Tibial artery (tissue), 4 donors: ENCODE measurements around the gene CNPY1.
"Not testable (repeated sequence)": the region's sequence is repeated elsewhere in the genome, so short reads cannot be mapped to it uniquely, and the experiment has no call there.

ENCODE experiments used
- DNase-seq, 2 donors: peaks; one replicate each; pipeline ENCODE4 v3.0.0-alpha.2; 2019
- H3K27ac ChIP-seq, 2 donors: fragments of 200-600 bp; sonication (generic) in 1 of 2; 1 replicate in 1 of 2; 2 replicates in 1 of 2; pipeline ENCODE4 v1.5.1; 2018 to 2019; ENCODE audit warnings: mild to moderate bottlenecking in 1 of 2
- H3K27me3 ChIP-seq, 2 donors: fragments of 200-600 bp; sonication (generic) in 1 of 2; one replicate each; pipeline versions ENCODE4 v1.5.1 to v1.6.0; 2016 to 2019
- H3K36me3 ChIP-seq, 3 donors: fragments of 200-600 bp; sonication (generic) in 2 of 3; one replicate each; pipeline ENCODE4 v1.5.1; 2016 to 2019; ENCODE audit warnings: mild to moderate bottlenecking in 2 of 3
- H3K4me1 ChIP-seq, 4 donors: fragments of 200-600 bp; sonication (generic) in 2 of 4; 1 replicate in 3 of 4; 2 replicates in 1 of 4; pipeline ENCODE4 v1.5.1; 2016 to 2019
- H3K4me3 ChIP-seq, 2 donors: fragments of 200-600 bp; sonication (generic) in 1 of 2; 1 replicate in 1 of 2; 2 replicates in 1 of 2; pipeline ENCODE4 v1.5.1; 2018 to 2019; ENCODE audit warnings: mild to moderate bottlenecking in 2 of 2
- H3K9me3 ChIP-seq, 3 donors: fragments of 200-600 bp; sonication (generic) in 1 of 3; one replicate each; pipeline ENCODE4 v1.5.1; 2016 to 2019
- CTCF ChIP-seq, 2 experiments: fragments of 200-600 bp in 1 of 2; fragments of 450-650 bp in 1 of 2; IDR thresholded peaks; one replicate each; pipeline ENCODE4 v1.5.1; 2017 to 2019; ENCODE audit warnings: antibody characterized with exemption in 2 of 2, mild to moderate bottlenecking in 1 of 2, moderate library complexity in 1 of 2
- intact Hi-C: fragments of 100-400 bp; cut with DNase I; formaldehyde crosslinking; loops from one replicate; pipeline ENCODE4 v1.15.0; 2023; ENCODE audit warnings: low total_unique reads

The CNPY1 gene

GRCh38 chr7:155523168-155523675 lies 23.1 kb downstream of the CNPY1 start:
- intact Hi-C loops = no loop called here
- Histone ChIP-seq H3K36me3 (no peaks in the 10 kb centered on the region), H3K4me1 (no peaks in the 10 kb centered on the region), H3K4me3 (no peak overlapping the region), H3K9me3 (no peaks in the 10 kb centered on the region), H3K27ac (no peak overlapping the region), H3K27me3 (peaks cover 0 to 58% of the 10 kb centered on the region in 2 donors)
- no peak for TF ChIP-seq CTCF (IDR thresholded peaks at IDR 0.05)
- DNase-seq = no peak

DNA sequence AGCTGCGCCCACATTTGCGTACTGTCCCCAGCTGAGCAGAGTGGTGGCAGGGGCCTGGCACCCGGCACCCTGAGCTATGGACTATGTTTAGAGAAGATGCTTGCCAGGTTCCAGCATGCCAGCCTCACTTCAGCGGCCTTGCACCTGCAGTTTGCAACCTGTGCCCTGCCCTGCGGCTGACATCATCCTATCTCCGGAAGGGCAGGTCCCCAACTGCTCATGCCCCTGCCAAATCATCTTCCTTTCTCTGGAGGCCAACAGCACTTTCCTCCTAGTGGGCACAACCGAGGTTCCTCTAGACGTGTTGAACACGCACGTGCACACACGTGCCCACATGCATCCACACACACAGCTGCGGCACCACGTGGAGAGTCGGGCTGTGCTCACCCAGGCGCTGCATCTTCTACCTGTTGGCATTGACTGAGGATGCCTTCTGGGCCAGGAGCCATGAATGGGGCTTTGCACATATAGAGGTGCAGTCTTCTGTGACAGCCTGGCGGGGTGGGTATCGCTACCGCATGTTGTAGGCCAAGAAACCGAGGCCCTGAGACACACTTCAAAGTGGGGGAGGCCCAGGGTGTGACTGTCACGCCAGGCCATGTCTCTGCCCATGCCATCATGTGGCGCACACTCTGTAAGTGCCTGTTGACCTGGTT lies 24.5 kb downstream of the CNPY1 start:
- TF ChIP-seq CTCF (IDR thresholded peaks at IDR 0.05) = no peak
- H3K4me1 ChIP-seq = no peaks in the 10 kb centered on the region
- H3K4me3 ChIP-seq = no peak overlapping the region
- H3K36me3 ChIP-seq = no peaks in the 10 kb centered on the region
- DNase-seq = no peak
- intact Hi-C loops = no loop called here
- H3K27ac ChIP-seq = no peak overlapping the region
- H3K27me3 ChIP-seq = peaks cover 0 to 61% of the 10 kb centered on the region in 2 donors
- no peaks in the 10 kb centered on the region for H3K9me3 ChIP-seq

DNA sequence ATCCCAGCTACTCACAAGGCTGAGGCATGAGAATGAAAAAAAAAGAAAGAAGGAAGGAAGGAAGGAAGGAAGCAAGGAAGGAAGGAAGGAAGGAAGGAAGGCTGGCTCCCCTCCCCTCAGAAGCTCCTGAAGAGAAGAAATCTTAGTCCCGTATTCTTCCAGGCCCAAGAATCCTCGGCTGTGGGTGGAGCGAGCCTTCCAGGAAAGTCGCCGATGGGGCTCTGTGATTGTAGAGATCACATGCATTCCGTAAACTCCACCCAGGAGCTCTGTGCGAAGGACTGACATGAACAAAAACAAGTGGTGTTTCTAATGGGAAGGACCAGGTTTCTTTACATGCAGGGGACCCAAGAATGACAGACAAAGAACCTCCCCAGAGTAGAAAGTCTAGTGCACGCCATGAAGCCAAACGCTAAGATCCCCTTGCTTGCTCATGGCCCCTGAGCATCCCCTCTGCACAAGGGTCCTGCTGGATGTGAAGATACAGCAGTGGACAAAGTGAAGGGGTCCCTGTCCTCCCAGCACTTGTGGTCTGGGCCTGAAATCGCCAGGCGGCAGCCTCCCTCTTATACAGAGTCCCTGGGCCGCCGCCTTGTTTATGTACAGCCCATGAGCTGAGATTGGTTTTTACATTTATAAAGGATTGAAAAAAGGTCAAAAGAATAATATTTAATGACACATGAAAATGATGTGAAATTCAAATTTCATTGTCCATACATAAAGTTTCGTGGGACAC lies 25.2 kb downstream of the CNPY1 start:
- intact Hi-C loops = no loop called here
- Histone ChIP-seq H3K27me3 (peaks cover 0 to 62% of the 10 kb centered on the region in 2 donors), H3K9me3 (no peaks in the 10 kb centered on the region), H3K4me1 (no peaks in the 10 kb centered on the region), H3K36me3 (no peaks in the 10 kb centered on the region), H3K4me3 (no peak overlapping the region), H3K27ac (no peak overlapping the region)
- no peak for TF ChIP-seq CTCF (IDR thresholded peaks at IDR 0.05)
- no peak for DNase-seq

- Histone ChIP-seq H3K27me3 (peaks cover 0 to 68% of the 10 kb centered on the region in 2 donors), H3K4me1 (no peaks in the 10 kb centered on the region), H3K36me3 (no peaks in the 10 kb centered on the region), H3K9me3 (no peaks in the 10 kb centered on the region), H3K27ac (no peak overlapping the region), H3K4me3 (no peak overlapping the region)
- DNase-seq = no peak
- intact Hi-C loops = no loop called here
- TF ChIP-seq CTCF (IDR thresholded peaks at IDR 0.05) = no peak
Observed at GRCh38 chr7:155520114-155520513, 26.2 kb downstream of the CNPY1 start.

DNA sequence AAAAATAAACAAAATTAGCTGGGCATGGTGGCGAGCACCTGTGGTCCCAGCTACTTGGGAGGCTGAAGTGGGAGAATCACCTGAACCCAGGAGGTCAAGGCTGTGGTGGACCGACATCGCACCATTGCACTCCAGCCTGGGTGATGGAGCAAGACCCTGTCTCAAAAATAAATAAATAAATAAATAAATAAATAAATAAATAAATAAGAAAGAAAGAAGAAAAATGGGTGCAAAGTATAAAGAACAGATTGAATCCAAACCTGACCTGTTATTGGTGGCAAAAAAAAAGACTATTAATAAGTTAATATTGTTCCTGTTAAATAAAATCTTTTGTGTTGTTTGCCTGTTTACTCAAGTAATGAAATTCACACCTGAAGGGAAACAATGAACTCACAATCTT lies 27.0 kb downstream of the CNPY1 start:
- H3K27ac ChIP-seq, intact Hi-C loops, DNase-seq, H3K9me3 ChIP-seq, H3K4me1 ChIP-seq, H3K36me3 ChIP-seq, H3K4me3 ChIP-seq: not testable (repeated sequence)
- H3K27me3 ChIP-seq = peaks cover 0 to 74% of the 10 kb centered on the region in 2 donors

DNA sequence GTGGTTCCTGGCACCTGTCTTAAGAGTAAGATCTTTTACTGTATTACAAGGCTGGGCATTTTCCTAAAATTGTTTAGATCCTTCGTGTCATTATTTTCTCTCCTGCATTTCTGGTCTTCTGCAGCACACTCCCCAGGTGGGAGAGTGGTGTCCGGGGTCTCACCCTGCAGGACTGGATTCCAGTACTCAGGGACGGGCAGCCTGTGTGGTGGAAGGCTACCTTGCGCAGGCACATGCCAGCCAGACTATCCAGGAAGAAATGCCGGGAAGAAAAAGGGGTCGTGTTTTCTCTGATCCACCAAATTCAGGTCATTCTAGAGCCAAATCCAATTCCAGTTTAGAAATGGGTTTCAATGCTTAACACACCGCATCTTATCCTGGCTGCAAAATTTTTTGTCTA lies 27.7 kb downstream of the CNPY1 start:
- TF ChIP-seq CTCF (IDR thresholded peaks at IDR 0.05) = no peak
- H3K27me3 ChIP-seq = peaks cover 0 to 71% of the 10 kb centered on the region in 2 donors
- intact Hi-C loops = no loop called here
- no peak for DNase-seq
- no peak overlapping the region for H3K4me3 ChIP-seq
- no peaks in the 10 kb centered on the region for H3K36me3 ChIP-seq
- no peaks in the 10 kb centered on the region for H3K9me3 ChIP-seq
- H3K4me1 ChIP-seq = no peaks in the 10 kb centered on the region
- H3K27ac ChIP-seq = no peak overlapping the region
